Lower leg skin (tissue), 4 donors: ENCODE data around the gene SMPD1. TPM values are rescaled to one million over a fixed set of nuclear protein-coding genes. Genes with fewer than 3 reads are reported as not detected.
A peak's percentile ranks its signal among the peaks of the same experiment; 100 is the strongest.

ENCODE experiments used
- DNase-seq, 2 donors: peaks; one replicate each; pipeline ENCODE4 v3.0.0-alpha.2; 2019; ENCODE audit warnings: low spot score in 2 of 2
- H3K4me3 ChIP-seq: fragments of 200-600 bp; sonication (generic); 2 replicates; pipeline ENCODE4 v1.5.1; 2017; ENCODE audit warnings: mild to moderate bottlenecking, low read depth; ENCODE audit not compliant: poor library complexity, severe bottlenecking
- CTCF ChIP-seq, 3 donors: fragments of 450-650 bp; IDR thresholded peaks; one replicate each; pipeline ENCODE4 v1.5.1; 2016; ENCODE audit warnings: antibody characterized with exemption in 3 of 3, mild to moderate bottlenecking in 3 of 3, moderate library complexity in 2 of 3
- POLR2A ChIP-seq, 2 donors: fragments of 450-650 bp; IDR thresholded peaks; one replicate each; pipeline ENCODE4 v1.6.1; 2016 to 2017; ENCODE audit warnings: antibody characterized with exemption in 2 of 2, mild to moderate bottlenecking in 1 of 2, moderate library complexity in 1 of 2
- WGBS, 2 donors: methylation state at CpG; one replicate each; pipeline ENCODE4 v1.1.5; 2018; 5-methylcytosine and 5-hydroxymethylcytosine counted together
- intact Hi-C: fragments of 100-400 bp; cut with DNase I; formaldehyde crosslinking; loops from one replicate; pipeline ENCODE4 v1.15.0; 2023; ENCODE audit warnings: low total_unique reads
- total RNA-seq, 4 donors: library from RNA; depleted of rRNA; stranded (reverse); fragments of >200 nt; gene quantifications; one replicate each; pipeline ENCODE4 v1.1.0, GENCODE V29; 2016

The SMPD1 gene
- total RNA-seq, 4 donors from 2014 or later: 49.2 to 91.6 (median 63.6) TPM

DNA sequence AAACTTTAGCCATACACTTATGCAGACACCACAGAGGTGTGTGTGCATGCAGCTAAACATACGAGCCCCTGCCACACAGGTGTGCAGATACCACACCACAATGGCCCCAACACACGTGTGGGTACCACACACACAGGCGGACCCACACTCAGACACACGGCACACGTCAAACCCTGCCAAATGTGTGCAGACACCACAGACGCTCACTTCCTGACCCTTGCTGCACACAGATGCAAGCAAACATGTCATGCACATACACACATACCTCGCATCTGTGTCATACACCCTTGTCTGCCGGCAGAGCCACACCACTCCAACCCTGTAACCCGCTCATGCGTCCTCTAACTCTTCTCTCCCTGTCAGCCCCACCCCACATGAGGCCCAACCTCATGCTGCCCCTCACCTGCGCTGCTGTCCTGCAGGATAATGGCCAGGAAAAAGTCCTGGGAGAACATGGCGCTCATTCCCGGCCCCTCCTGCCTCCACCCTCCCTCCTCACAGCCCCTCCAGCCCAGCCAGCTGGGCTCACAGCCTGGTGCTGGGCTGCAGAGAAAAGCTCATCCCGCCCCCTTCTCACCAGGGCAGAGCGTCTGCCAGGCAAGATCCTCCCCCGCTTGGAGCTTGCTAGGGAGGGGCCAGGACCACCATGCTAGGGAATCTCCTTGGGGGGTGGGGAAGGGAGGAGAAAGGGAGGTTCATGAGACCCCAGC lies 14.2 kb downstream of the SMPD1 start:
- 79 to 80% methylated on average over 16 of the region's 16 CpGs for WGBS, 2 donors
- no peak for TF ChIP-seq CTCF (IDR thresholded peaks at IDR 0.05)
- no peak for TF ChIP-seq POLR2A (IDR thresholded peaks at IDR 0.05)
- DNase-seq: no peak
- intact Hi-C loops: no loop called here
- no peak overlapping the region for H3K4me3 ChIP-seq

GRCh38 chr11:6405052-6405667 lies 14.9 kb downstream of the SMPD1 start:
- intact Hi-C loops: no loop called here

DNA sequence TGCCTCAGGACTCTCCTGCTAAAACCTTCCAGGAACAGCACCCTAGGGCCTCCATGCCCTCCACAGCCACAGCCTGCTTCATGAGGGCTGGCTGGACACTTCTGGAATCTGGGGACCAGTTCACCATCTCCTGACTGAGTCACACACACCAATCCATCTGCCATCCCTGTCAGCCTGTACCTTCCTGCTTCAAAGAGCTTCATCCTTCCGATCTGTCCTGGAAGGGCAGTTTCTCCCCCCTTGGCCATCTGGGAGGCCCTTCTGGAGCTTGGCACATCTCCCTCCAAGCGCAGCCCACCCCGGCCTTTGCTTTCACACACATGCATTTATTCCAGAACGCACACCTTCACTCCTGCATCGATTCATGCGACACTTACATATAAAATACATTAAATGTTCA lies 15.6 kb downstream of the SMPD1 start:
- TF ChIP-seq POLR2A (IDR thresholded peaks at IDR 0.05) (no peak), CTCF (IDR thresholded peaks at IDR 0.05) (no peak)
- intact Hi-C loops: no loop called here
- 91 to 98% methylated on average over 6 of the region's 6 CpGs for WGBS, 2 donors
- no peak overlapping the region for H3K4me3 ChIP-seq
- no peak for DNase-seq

More at GRCh38 chr11:6405052-6405667, 14.9 kb downstream of the SMPD1 start:
- TF ChIP-seq POLR2A (IDR thresholded peaks at IDR 0.05): no peak
- TF ChIP-seq CTCF (IDR thresholded peaks at IDR 0.05): no peak
- DNase-seq: no peak
- no peak overlapping the region for H3K4me3 ChIP-seq
- WGBS, 2 donors: 85 to 89% methylated on average over 13 of the region's 13 CpGs

GRCh38 chr11:6406370-6406769 lies 16.1 kb downstream of the SMPD1 start:
- intact Hi-C loops: no loop called here
- no peak for TF ChIP-seq POLR2A (IDR thresholded peaks at IDR 0.05)
- no peak for TF ChIP-seq CTCF (IDR thresholded peaks at IDR 0.05)
- DNase-seq: no peak
- WGBS, 2 donors: 38 to 45% methylated on average over 2 of the region's 2 CpGs
- H3K4me3 ChIP-seq: no peak overlapping the region

DNA sequence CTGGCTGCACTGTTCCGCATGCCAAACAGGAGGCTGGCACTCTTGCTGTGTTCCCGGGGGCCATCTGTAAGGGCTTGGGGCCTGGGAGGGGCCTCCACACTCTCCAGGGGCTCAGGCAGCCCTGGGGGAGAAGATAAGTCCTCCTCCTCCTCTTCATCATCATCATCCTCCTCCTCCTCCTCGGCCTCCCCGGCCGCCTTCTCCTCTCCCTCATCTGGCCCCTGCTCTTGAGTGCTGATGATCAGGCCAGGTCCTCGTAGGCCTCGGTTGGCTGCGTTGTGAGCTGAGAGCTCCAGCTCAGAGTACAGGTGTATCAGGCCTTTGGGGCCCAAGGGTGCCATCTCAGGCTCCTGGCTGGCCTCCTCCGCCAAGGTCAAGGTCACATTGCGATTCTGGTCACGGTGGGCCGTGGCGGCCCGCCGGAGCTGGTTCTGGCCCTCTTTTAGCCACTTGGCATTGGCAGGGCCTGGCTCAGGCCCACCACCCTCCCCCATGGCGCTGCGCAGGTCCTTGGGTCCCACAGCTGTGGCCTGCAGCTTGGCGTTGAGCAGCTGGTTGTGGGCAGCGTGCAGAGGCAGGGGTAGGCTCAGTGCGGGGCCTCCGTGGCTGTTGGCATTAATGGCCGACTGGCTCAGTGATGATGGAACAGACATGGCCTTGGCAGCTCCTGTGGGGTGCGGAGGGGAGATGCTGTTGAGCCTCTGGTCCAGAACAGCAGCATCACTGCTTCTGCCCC lies 20.6 kb downstream of the SMPD1 start:
- DNase-seq: peak in 1 of 2 donors; percentile 69
- TF ChIP-seq CTCF (IDR thresholded peaks at IDR 0.05) (no peak), POLR2A (IDR thresholded peaks at IDR 0.05) (no peak)
- intact Hi-C loops: no loop called here
- WGBS, 2 donors: 94 to 95% methylated on average over 9 to 23 of the region's 23 CpGs
- H3K4me3 ChIP-seq: no peak overlapping the region
